Astrocyte (in vitro differentiated cells and primary cell): ENCODE results near the gene CASKIN2. TPM values are rescaled to one million over a fixed set of nuclear protein-coding genes. Genes with fewer than 3 reads are reported as not detected.

ENCODE experiments used
- DNase-seq: peaks from one replicate; pipeline ENCODE4 v3.0.0-alpha.2; 2010; ENCODE audit warnings: low read depth
- FAIRE-seq: peaks from 2 replicates; lab custom pipeline; 2011; peaks lifted over from hg19 to GRCh38; lab: Jason Lieb, UNC
- H2AFZ ChIP-seq: 2 replicates; pipeline ENCODE4 v1.6.0; 2012; ENCODE audit warnings: low read depth, low read length, inconsistent platforms
- H3K27ac ChIP-seq: 2 replicates; pipeline ENCODE4 v1.5.1; 2011; ENCODE audit warnings: low read depth, low read length, inconsistent platforms
- H3K27me3 ChIP-seq: 2 replicates; pipeline ENCODE4 v1.6.0; 2011; ENCODE audit warnings: low read length, inconsistent platforms; ENCODE audit not compliant: insufficient read depth
- H3K36me3 ChIP-seq: 2 replicates; pipeline ENCODE4 v1.5.1; 2011; ENCODE audit warnings: low read length, inconsistent platforms; ENCODE audit not compliant: insufficient read depth
- H3K4me1 ChIP-seq: 2 replicates; pipeline ENCODE4 v1.5.1; 2011; ENCODE audit warnings: low read length, inconsistent platforms; ENCODE audit not compliant: insufficient read depth
- H3K4me2 ChIP-seq: 2 replicates; pipeline ENCODE4 v1.6.0; 2012; ENCODE audit warnings: low read length, inconsistent platforms
- H3K4me3 ChIP-seq: 2 replicates; pipeline ENCODE4 v1.5.1; 2011; ENCODE audit warnings: low read depth, mild to moderate bottlenecking, low read length, inconsistent platforms; ENCODE audit not compliant: insufficient read depth
- H3K79me2 ChIP-seq: 2 replicates; pipeline ENCODE4 v1.6.0; 2012; ENCODE audit warnings: mild to moderate bottlenecking, low read length, inconsistent platforms; ENCODE audit not compliant: insufficient read depth
- H3K9ac ChIP-seq: 2 replicates; pipeline ENCODE4 v1.6.0; 2012; ENCODE audit warnings: mild to moderate bottlenecking, low read length, inconsistent platforms
- H3K9me3 ChIP-seq: 2 replicates; pipeline ENCODE4 v1.5.1; 2012; ENCODE audit warnings: low read depth, mild to moderate bottlenecking, low read length, inconsistent platforms; ENCODE audit not compliant: insufficient read depth
- H4K20me1 ChIP-seq: 2 replicates; pipeline ENCODE4 v1.6.0; 2012; ENCODE audit warnings: low read length, inconsistent platforms; ENCODE audit not compliant: insufficient read depth
- H3K27ac Mint-ChIP-seq: one replicate; pipeline ENCODE4 v1.8.0; 2021; ENCODE audit warnings: mild to moderate bottlenecking, mixed read lengths; ENCODE audit not compliant: unreplicated experiment
- H3K27me3 Mint-ChIP-seq: one replicate; pipeline ENCODE4 v1.8.0; 2021; ENCODE audit warnings: low read depth, mixed read lengths; ENCODE audit not compliant: unreplicated experiment
- H3K36me3 Mint-ChIP-seq: one replicate; pipeline ENCODE4 v1.8.0; 2021; ENCODE audit warnings: low read depth, mixed read lengths; ENCODE audit not compliant: unreplicated experiment
- H3K4me1 Mint-ChIP-seq: one replicate; pipeline ENCODE4 v1.8.0; 2021; ENCODE audit warnings: low read depth, mixed read lengths; ENCODE audit not compliant: unreplicated experiment
- H3K4me3 Mint-ChIP-seq: one replicate; pipeline ENCODE4 v1.8.0; 2021; ENCODE audit warnings: mild to moderate bottlenecking, moderate library complexity, mixed read lengths; ENCODE audit not compliant: unreplicated experiment
- H3K9me3 Mint-ChIP-seq: one replicate; pipeline ENCODE4 v1.8.0; 2021; ENCODE audit warnings: mild to moderate bottlenecking, mixed read lengths; ENCODE audit not compliant: unreplicated experiment
- CTCF ChIP-seq: IDR thresholded peaks from 2 replicates; pipeline ENCODE4 v1.5.1; 2011; ENCODE audit warnings: low read depth, mild to moderate bottlenecking, inconsistent platforms, low read length, moderate library complexity; ENCODE audit not compliant: insufficient read depth
- EZH2 ChIP-seq: IDR thresholded peaks from 2 replicates; pipeline ENCODE4 v1.6.1; 2012; ENCODE audit warnings: mild to moderate bottlenecking, low read length, inconsistent platforms; ENCODE audit not compliant: insufficient read depth
- total RNA-seq: library from RNA; stranded (reverse); gene quantifications from 2 replicates; pipeline ENCODE4 v1.2.1, GENCODE V29; 2021

Gene CASKIN2
- total RNA-seq, 1 donor from 2014 or later, result 22.8 TPM

DNA sequence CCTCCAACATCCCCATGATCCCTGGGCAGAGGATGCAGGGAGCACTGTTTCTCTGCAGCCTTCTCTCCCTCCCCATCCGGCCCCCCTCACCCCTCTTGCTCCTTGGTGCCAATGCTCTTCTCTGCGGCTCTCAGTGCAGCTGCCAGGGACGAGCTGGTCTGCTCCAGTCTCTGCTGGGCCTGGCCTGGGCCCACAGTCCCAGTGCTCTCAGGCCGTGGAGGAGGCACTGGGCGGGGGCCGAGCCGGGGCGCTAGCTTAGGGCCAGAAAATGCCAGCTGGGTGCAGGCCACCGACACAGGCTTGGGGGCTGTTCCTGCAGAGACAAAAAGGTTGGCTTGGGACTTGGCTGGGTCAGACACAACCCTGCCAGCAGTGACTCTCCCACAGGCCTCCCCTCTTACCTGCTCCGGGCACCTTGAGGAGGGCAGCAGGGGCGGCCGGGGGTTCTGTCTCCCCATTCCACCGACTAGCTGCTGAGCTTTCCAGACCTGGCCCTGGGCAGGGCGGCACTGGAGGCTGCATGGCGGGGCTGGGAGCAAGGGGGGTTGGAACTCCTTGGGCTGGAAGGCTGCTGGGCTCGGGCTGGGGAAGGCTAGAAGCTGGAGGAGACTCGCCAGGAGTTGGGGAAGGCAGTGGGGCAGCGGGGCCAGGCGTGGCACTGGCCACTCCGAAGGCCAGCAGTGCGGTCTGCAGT lies 13.8 kb downstream of the CASKIN2 start:
- Histone ChIP-seq H3K4me3 (no peak overlapping the region), H3K36me3 (peaks cover 2% of the 10 kb centered on the region), H3K9ac (no peak overlapping the region), H3K79me2 (no peaks in the 10 kb centered on the region), H3K4me2 (no peak overlapping the region), H3K4me1 (no peaks in the 10 kb centered on the region), H2AFZ (no peak overlapping the region), H3K27me3 (no peaks in the 10 kb centered on the region), H3K27ac (no peak overlapping the region), H3K9me3 (no peaks in the 10 kb centered on the region), H4K20me1 (no peaks in the 10 kb centered on the region)
- TF ChIP-seq EZH2 (no peak), CTCF (no peak)
- Mint-ChIP-seq H3K4me1 (no peaks in the 10 kb centered on the region), H3K4me3 (no peak overlapping the region), H3K27ac (no peak overlapping the region), H3K9me3 (no peaks in the 10 kb centered on the region), H3K27me3 (no peaks in the 10 kb centered on the region), H3K36me3 (peaks cover 11% of the 10 kb centered on the region)
- FAIRE-seq (no peak), DNase-seq (no peak)

DNA sequence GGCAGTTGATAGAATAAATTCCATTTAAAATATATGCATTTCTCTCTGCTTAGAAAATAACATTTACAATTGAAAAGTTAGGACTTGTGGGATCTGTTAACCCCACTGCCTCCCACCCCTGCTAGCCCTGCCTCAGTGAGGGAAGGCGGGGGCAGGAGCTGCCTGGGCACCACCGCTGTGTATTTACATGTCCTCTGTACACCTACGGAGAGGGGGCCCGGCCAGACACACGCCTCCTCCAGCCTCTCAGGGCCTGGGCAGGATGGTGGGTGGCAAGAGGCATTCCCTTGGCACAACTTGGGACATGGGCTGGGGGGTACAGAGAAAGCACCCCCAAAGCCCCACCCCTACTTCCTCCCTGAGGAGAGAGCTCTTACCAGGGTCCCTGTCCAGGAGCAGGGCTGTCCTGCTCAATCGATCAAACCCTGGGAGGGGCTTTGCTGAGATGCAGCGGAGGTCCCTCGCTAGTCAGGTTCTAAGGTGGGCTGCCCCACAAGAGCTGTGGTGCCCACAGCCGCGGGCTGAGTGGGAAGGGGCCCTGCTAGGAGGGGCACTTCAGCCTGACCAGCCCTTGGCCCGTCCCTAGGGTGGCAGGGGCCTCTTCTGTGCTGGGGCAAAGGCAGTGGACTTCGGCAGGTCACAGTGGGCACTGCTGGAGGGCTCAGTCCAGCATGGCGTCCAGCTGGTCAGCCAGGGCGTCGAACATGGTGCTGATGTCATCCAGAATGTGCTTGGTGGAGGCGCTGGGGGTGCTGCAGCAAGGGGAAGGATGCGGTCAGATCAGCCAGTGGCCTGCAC lies 14.7 kb downstream of the CASKIN2 start:
- DNase-seq, result no peak
- FAIRE-seq, result no peak
- Histone ChIP-seq H3K9me3 (no peaks in the 10 kb centered on the region), H3K79me2 (no peaks in the 10 kb centered on the region), H3K9ac (no peak overlapping the region), H3K4me2 (no peak overlapping the region), H3K4me3 (no peak overlapping the region), H3K27me3 (no peaks in the 10 kb centered on the region), H3K4me1 (no peaks in the 10 kb centered on the region), H3K27ac (no peak overlapping the region), H4K20me1 (no peaks in the 10 kb centered on the region), H2AFZ (no peak overlapping the region), H3K36me3 (peaks cover 2% of the 10 kb centered on the region)
- Mint-ChIP-seq H3K9me3 (no peaks in the 10 kb centered on the region), H3K4me1 (no peaks in the 10 kb centered on the region), H3K4me3 (no peak overlapping the region), H3K27me3 (no peaks in the 10 kb centered on the region), H3K27ac (no peak overlapping the region), H3K36me3 (peaks cover 7% of the 10 kb centered on the region)
- TF ChIP-seq EZH2 (no peak), CTCF (no peak)
